Fibroblast of villous mesenchyme (primary cell): ENCODE results near the gene SCAMP2. TPM values are rescaled to one million over a fixed set of nuclear protein-coding genes. Genes with fewer than 3 reads are reported as not detected.
A peak's percentile ranks its signal among the peaks of the same experiment; 100 is the strongest.

Source experiments
- DNase-seq: peaks from one replicate; pipeline ENCODE4 v3.0.0-alpha.2; 2010; ENCODE audit warnings: low read depth
- H3K4me3 ChIP-seq: 2 replicates; pipeline ENCODE4 v1.5.1; 2011; ENCODE audit warnings: low read depth, mild to moderate bottlenecking, low read length
- total RNA-seq: library from RNA; depleted of rRNA; stranded (reverse); fragments of >200 nt; gene quantifications from 2 replicates; pipeline ENCODE4 v1.2.3, GENCODE V29; 2012
- TF ChIP-seq, protein P1 (sequence below): IDR thresholded peaks from 2 replicates; pipeline ENCODE4 v1.5.1; 2012; ENCODE audit warnings: low read depth, mild to moderate bottlenecking, low read length; ENCODE audit not compliant: insufficient read depth

SCAMP2 gene
- total RNA-seq, 1 donor, result 33.7 TPM

DNA sequence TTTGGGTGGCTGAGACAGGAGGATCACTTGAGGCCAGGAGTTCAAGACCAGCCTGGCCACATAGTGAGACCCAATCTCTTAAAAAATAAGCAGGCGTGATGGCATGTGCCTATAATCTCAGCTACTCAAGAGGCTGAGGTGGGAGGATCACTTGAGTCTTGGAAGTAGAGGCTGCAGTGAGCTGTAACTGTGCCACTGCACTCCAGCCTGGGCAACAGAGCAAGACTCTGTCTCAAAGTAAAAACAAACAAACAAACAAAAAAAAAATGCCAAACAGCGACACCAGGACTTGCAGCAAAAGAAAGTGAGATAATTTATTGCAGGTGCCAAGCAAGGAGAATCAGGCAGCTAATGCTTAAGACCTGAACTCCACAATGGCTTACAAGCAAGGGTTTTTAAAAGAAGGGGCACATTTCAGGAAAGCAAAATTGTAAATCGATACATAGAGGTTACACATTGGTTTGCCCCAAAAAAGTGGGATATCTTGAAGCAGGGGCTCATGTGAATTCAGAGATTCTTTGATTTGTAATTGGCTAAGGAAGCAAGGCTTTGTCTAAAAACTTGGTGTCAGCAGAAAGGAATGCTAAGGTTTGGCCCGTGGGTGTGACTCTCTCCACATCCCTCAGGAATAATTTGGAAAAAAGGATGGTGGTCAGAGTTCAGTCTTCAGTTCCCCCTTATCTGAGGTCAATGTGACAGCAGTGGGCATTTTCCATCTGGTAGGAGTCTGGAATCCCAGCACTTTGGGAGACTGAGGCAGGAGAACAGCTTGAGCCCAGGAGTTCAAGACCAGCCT is 11.5 kb upstream of the SCAMP2 start:
- H3K4me3 ChIP-seq, result no peak overlapping the region
- DNase-seq, result no peak
- TF ChIP-seq, protein P1, sequence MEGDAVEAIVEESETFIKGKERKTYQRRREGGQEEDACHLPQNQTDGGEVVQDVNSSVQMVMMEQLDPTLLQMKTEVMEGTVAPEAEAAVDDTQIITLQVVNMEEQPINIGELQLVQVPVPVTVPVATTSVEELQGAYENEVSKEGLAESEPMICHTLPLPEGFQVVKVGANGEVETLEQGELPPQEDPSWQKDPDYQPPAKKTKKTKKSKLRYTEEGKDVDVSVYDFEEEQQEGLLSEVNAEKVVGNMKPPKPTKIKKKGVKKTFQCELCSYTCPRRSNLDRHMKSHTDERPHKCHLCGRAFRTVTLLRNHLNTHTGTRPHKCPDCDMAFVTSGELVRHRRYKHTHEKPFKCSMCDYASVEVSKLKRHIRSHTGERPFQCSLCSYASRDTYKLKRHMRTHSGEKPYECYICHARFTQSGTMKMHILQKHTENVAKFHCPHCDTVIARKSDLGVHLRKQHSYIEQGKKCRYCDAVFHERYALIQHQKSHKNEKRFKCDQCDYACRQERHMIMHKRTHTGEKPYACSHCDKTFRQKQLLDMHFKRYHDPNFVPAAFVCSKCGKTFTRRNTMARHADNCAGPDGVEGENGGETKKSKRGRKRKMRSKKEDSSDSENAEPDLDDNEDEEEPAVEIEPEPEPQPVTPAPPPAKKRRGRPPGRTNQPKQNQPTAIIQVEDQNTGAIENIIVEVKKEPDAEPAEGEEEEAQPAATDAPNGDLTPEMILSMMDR, result no peak

DNA sequence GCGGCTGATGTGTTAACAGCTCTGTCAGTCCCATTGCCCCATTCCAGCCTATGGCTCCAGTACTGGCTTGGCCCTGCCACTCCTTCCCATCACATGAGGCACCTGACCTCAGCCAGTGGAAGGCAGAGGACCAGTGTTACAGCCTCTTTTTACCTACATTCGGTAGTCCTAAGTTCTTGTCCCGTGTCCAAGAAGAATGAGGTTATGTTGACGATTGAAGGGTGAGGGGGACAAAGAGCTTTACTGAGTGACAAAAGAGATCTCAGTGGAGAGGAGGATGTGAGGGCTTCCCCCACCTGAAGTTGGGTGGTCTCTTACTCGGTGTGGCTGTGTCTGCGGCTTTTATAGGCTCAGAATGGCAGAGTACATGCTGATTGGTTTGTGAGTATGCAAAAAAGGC is 9.4 kb upstream of the SCAMP2 start:
- DNase-seq, result no peak
- TF ChIP-seq, protein P1, result no peak
- no peak overlapping the region for H3K4me3 ChIP-seq

DNA sequence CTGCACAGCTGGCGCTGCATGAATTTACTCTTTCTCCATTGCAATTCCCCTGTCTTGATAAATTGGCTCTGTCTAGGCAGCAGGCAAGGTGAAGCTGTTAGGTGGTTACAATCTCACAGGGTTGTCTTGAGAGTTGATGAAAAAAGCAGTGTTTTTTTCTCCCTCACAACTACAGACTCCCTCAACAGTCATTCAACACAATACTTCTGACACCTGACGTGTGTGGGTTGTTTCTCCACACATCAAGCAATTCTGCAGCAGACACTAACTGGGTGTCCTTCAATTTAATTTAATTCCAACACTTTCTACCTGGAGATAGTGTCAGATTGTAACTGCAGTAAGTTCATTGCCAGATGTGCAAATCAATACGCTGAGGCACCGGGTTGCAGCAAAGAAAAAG is 5.1 kb upstream of the SCAMP2 start:
- no peak for DNase-seq
- TF ChIP-seq, protein P1, result no peak
- H3K4me3 ChIP-seq, result no peak overlapping the region

DNA sequence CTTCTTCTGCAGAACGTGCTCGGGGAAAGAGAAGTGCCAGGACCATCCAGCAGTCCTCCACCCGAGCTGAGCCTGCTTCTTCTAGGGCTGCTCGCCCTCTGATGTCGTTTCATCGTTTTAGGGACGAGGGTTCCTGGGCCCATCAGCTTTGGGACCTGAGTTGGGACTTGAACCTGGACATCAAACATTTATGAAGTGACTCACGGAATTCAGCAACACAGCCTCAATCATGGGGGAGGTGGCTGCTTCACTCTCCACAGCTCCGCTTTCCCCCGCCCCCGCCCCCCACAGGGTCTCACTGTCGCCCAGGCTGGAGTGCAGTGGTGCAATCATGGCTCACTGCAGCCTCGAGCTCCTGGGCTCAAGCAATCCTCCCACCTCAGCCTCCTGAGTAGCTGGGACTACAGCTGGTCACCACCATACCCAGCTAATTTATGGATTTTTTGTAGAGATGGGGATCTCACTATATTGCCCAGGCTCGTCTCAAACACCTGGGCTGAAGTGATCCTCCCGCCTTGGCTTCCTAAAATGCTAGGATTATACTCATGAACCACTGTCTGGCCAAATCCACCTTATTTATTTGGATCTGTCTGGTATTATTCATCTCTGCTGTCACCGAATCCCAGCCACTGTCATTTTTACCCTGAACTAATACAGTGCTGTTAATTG is 725 bp upstream of the SCAMP2 start:
- peak overlapping the region; percentile 79 for H3K4me3 ChIP-seq
- TF ChIP-seq, protein P1, result no peak
- no peak for DNase-seq

DNA sequence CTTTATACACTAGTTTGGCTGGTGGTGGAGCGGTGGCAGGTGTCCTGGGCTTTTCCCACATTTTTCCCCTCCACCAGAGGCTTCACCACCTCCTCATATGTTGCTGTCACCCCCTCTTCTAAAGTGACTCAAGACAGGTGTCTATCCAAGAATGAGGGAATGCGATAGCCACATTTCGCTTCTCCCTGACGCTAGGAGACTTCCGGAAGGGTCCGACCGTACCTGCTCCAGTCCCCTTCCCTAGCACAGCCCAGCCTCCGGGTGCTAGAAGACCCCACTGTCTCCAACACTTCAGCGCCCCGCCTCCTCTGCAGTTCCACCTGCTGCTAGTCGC is 496 bp downstream of the SCAMP2 start:
- DNase-seq, result no peak
- TF ChIP-seq, protein P1, result no peak
- peak overlapping the region; percentile 79 for H3K4me3 ChIP-seq

DNA sequence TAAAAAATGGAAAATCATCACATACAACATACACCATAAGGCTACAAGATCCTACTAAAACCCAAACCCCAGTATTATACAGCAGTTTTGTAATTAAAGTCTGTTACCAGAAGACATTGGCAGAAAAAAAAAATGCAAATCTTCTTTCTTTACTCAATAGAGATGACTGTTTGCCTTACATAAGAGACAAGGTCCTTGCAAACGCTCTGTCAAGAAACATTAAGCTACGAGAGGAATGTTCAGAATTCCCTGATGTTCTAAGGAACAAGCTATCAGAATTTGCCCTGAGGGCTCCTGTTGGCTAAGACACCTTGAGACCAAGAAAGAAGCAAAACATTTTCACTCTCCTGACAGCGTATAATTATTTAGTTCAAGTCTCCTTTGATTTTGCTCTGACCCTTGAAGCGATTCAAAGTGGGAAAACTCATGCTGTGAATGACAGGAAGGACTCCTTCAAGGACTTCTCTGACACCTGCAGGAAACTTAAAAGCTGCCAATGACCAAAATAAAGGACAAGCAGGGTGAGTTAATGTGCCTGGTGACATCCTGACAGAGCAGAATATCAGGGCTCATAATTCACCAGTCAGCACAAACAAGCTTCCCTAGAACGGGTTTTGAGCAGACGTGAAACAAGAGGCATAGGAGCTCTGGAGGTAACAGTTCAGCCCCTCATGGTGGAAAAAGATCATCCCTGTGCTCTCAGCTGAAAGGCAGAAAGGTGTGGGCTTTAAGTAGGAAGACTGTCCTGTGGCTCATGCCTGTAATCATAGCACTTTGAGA is 2.5 kb downstream of the SCAMP2 start:
- TF ChIP-seq, protein P1, result no peak
- peak; percentile 62 for DNase-seq
- H3K4me3 ChIP-seq, result no peak overlapping the region
